ENCODE results near the gene DUSP6. TPM values are rescaled to one million over a fixed set of nuclear protein-coding genes. Genes with fewer than 3 reads are reported as not detected.
A peak's percentile ranks its signal among the peaks of the same experiment; 100 is the strongest.

DUSP6 gene
- total and polyA plus RNA-seq, 10 of the 15 experiments (the other 5 are each of a cell fraction or from before 2014, with no cell fraction given): 0.02 to 0.69 (median 0.07) TPM; not detected in 1

DNA sequence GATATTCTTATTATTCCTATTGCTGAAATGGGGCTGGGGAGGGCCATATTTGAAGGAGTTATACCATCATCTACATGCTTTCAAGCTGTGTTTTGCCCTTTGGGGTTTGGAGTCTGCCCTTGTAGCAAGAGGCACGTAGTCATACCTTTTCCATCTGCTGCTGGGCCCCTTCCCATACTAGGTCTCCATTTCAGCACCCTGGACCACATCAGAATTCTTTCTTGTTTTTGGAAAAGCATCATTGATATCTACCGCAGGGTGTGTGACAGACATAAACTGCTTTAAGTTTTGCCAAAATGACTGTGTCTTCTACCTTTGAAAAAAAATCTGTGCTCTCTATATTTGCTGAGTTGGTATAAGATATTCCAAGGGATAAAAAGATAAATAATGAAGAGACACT lies 12.3 kb upstream of the DUSP6 start:
- in situ Hi-C loops (cut with MboI) (no loop called here), intact Hi-C loops (cut with micrococcal nuclease; ENCODE audit: unreplicated experiment) (no loop called here)
- Histone ChIP-seq H2AFZ (ENCODE audit: control insufficient read depth, low read depth, low read length) (no peak overlapping the region), H3K9ac (ENCODE audit: control insufficient read depth, insufficient read depth, low read length) (no peak overlapping the region), H3K79me2 (ENCODE audit: control insufficient read depth, insufficient read depth, low read length) (no peaks in the 10 kb centered on the region), H3K9me3 (replicated peaks; ENCODE audit: control insufficient read depth, insufficient read depth, low read length) (no peaks in the 10 kb centered on the region), H3K36me3 (ENCODE audit: control insufficient read depth in 2 of 2, insufficient read depth in 2 of 2, low read length in 1 of 2) (no peaks in the 10 kb centered on the region), H3K4me2 (ENCODE audit: control insufficient read depth, insufficient read depth) (no peak overlapping the region), H3K27me3 (replicated peaks in 1 of 2; ENCODE audit: control insufficient read depth in 2 of 2, insufficient read depth in 2 of 2, low read length in 1 of 2) (peaks cover 0 to 1% of the 10 kb centered on the region in 2 experiments; a peak in 3 of 4 replicates), H3K27ac (ENCODE audit: control insufficient read depth, insufficient read depth) (no peak overlapping the region), H3K4me3 (no peak overlapping the region), H3K4me1 (ENCODE audit: control insufficient read depth, insufficient read depth, low read length) (no peaks in the 10 kb centered on the region), H4K20me1 (ENCODE audit: control insufficient read depth, insufficient read depth) (no peaks in the 10 kb centered on the region)
- TF ChIP-seq, protein P1, sequence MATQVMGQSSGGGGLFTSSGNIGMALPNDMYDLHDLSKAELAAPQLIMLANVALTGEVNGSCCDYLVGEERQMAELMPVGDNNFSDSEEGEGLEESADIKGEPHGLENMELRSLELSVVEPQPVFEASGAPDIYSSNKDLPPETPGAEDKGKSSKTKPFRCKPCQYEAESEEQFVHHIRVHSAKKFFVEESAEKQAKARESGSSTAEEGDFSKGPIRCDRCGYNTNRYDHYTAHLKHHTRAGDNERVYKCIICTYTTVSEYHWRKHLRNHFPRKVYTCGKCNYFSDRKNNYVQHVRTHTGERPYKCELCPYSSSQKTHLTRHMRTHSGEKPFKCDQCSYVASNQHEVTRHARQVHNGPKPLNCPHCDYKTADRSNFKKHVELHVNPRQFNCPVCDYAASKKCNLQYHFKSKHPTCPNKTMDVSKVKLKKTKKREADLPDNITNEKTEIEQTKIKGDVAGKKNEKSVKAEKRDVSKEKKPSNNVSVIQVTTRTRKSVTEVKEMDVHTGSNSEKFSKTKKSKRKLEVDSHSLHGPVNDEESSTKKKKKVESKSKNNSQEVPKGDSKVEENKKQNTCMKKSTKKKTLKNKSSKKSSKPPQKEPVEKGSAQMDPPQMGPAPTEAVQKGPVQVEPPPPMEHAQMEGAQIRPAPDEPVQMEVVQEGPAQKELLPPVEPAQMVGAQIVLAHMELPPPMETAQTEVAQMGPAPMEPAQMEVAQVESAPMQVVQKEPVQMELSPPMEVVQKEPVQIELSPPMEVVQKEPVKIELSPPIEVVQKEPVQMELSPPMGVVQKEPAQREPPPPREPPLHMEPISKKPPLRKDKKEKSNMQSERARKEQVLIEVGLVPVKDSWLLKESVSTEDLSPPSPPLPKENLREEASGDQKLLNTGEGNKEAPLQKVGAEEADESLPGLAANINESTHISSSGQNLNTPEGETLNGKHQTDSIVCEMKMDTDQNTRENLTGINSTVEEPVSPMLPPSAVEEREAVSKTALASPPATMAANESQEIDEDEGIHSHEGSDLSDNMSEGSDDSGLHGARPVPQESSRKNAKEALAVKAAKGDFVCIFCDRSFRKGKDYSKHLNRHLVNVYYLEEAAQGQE (IDR thresholded peaks at IDR 0.05; ENCODE audit: low read depth, low read length): 0 out of 2 replicates have a peak, but pooled peaks have one; percentile 26
- no peak for TF ChIP-seq TCF7 (IDR thresholded peaks at IDR 0.05; ENCODE audit: borderline replicate concordance)
- 45% methylated on average over 2 of the region's 2 CpGs for WGBS (ENCODE audit: insufficient coverage, insufficient replicate concordance, low lambda C conversion rate, missing lambda C conversion rate)
- FAIRE-seq: no peak
- CTCF ChIA-PET: no interaction called here
- no peak for ATAC-seq
- SMC1A ChIA-PET (ENCODE audit: uncharacterized antibody, unreplicated experiment): no interaction called here
- RAD21 ChIA-PET (ENCODE audit: unreplicated experiment): no interaction called here
- DNase-seq (ENCODE audit: low read depth, low spot score): no peak
- BruUV-seq (replicated peaks): no TSS peak
- POLR2A ChIA-PET: no interaction called here

DNA sequence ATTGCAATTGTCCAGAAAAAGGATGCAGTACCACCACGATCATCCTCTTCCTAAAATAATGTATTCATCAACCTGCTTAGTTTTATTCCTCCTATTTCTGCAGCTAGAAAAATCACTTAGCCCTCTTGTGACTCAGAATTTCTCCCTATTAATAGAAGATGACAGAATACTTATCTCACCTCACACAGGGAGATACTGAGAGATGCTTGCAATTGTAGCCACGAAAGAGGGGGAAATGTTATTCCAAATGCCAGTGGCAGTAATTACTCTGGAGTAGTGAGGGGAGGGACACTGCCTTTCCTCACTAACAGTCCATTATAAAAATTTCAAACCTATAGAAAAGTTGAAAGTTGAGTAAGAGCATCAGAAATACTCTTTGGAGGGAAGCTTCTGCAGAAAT lies 11.8 kb upstream of the DUSP6 start:
- no peak overlapping the region for H3K4me2 ChIP-seq (ENCODE audit: control insufficient read depth, insufficient read depth)
- 3% methylated on average over 2 of the region's 2 CpGs for WGBS (ENCODE audit: insufficient coverage, insufficient replicate concordance, low lambda C conversion rate, missing lambda C conversion rate)
- TF ChIP-seq ESRRA (IDR thresholded peaks at IDR 0.05; ENCODE audit: low read length) (no peak), ZNF274 (IDR thresholded peaks at IDR 0.05; ENCODE audit: insufficient read depth, insufficient read length) (no peak), NR2C1 (IDR thresholded peaks at IDR 0.05) (no peak), SMAD5 (IDR thresholded peaks at IDR 0.05; ENCODE audit: low read depth) (no peak), ZNF384 (IDR thresholded peaks at IDR 0.05; ENCODE audit: borderline replicate concordance, low read depth, low read length) (no peak), MYB (IDR thresholded peaks at IDR 0.05; ENCODE audit: borderline replicate concordance, low read depth, low read length) (no peak), TAF1 (IDR thresholded peaks at IDR 0.05; ENCODE audit: borderline replicate concordance, low read depth, low read length) (no peak)
- TF ChIP-seq, protein P2, sequence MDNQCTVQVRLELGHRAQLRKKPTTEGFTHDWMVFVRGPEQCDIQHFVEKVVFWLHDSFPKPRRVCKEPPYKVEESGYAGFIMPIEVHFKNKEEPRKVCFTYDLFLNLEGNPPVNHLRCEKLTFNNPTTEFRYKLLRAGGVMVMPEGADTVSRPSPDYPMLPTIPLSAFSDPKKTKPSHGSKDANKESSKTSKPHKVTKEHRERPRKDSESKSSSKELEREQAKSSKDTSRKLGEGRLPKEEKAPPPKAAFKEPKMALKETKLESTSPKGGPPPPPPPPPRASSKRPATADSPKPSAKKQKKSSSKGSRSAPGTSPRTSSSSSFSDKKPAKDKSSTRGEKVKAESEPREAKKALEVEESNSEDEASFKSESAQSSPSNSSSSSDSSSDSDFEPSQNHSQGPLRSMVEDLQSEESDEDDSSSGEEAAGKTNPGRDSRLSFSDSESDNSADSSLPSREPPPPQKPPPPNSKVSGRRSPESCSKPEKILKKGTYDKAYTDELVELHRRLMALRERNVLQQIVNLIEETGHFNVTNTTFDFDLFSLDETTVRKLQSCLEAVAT (IDR thresholded peaks at IDR 0.05): no peak
- TF ChIP-seq, protein P3, sequence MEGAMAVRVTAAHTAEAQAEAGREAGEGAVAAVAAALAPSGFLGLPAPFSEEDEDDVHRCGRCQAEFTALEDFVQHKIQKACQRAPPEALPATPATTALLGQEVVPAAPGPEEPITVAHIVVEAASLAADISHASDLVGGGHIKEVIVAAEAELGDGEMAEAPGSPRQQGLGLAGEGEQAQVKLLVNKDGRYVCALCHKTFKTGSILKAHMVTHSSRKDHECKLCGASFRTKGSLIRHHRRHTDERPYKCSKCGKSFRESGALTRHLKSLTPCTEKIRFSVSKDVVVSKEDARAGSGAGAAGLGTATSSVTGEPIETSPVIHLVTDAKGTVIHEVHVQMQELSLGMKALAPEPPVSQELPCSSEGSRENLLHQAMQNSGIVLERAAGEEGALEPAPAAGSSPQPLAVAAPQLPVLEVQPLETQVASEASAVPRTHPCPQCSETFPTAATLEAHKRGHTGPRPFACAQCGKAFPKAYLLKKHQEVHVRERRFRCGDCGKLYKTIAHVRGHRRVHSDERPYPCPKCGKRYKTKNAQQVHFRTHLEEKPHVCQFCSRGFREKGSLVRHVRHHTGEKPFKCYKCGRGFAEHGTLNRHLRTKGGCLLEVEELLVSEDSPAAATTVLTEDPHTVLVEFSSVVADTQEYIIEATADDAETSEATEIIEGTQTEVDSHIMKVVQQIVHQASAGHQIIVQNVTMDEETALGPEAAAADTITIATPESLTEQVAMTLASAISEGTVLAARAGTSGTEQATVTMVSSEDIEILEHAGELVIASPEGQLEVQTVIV (IDR thresholded peaks at IDR 0.05; ENCODE audit: borderline replicate concordance, partially characterized antibody): no peak

More for the DNA sequence above, 11.8 kb upstream of the DUSP6 start:
- Histone ChIP-seq H3K79me2 (ENCODE audit: control insufficient read depth, insufficient read depth, low read length) (no peaks in the 10 kb centered on the region), H4K20me1 (ENCODE audit: control insufficient read depth, insufficient read depth) (no peaks in the 10 kb centered on the region), H3K4me3 (no peak overlapping the region), H3K4me1 (ENCODE audit: control insufficient read depth, insufficient read depth, low read length) (no peaks in the 10 kb centered on the region), H3K9me3 (replicated peaks; ENCODE audit: control insufficient read depth, insufficient read depth, low read length) (no peaks in the 10 kb centered on the region), H3K36me3 (ENCODE audit: control insufficient read depth in 2 of 2, insufficient read depth in 2 of 2, low read length in 1 of 2) (no peaks in the 10 kb centered on the region), H3K27me3 (replicated peaks in 1 of 2; ENCODE audit: control insufficient read depth in 2 of 2, insufficient read depth in 2 of 2, low read length in 1 of 2) (peaks cover 0 to 1% of the 10 kb centered on the region in 2 experiments; a peak in 3 of 4 replicates), H2AFZ (ENCODE audit: control insufficient read depth, low read depth, low read length) (no peak overlapping the region), H3K27ac (ENCODE audit: control insufficient read depth, insufficient read depth) (no peak overlapping the region), H3K9ac (ENCODE audit: control insufficient read depth, insufficient read depth, low read length) (no peak overlapping the region)
- intact Hi-C loops (cut with micrococcal nuclease; ENCODE audit: unreplicated experiment) (no loop called here), in situ Hi-C loops (cut with MboI) (no loop called here)
- CTCF ChIA-PET: no interaction called here
- FAIRE-seq (no peak), ATAC-seq (no peak), DNase-seq (ENCODE audit: low read depth, low spot score) (no peak)
- RAD21 ChIA-PET (ENCODE audit: unreplicated experiment): no interaction called here
- no TSS peak for BruUV-seq (replicated peaks)
- SMC1A ChIA-PET (ENCODE audit: uncharacterized antibody, unreplicated experiment): no interaction called here
- POLR2A ChIA-PET: no interaction called here
